K562 (cell line): ENCODE results near the gene SLC13A3. TPM values are rescaled to one million over a fixed set of nuclear protein-coding genes. Genes with fewer than 3 reads are reported as not detected.

Experiments used
- ATAC-seq: fragments of 200-7000 bp; cut with Tn5 transposase; 3 replicates; pipeline ENCODE4 v1.9.1; 2020; ENCODE audit warnings: moderate library complexity
- BruUV-seq: library from RNA; stranded (reverse); fragments of 400-500 nt; replicated peaks from 2 replicates; lab custom pipeline; 2021; lab: Mats Ljungman, UMichigan
- CTCF ChIA-PET: fragments of 300-600 bp; formaldehyde crosslinking; extraction: SDS; loops from one replicate; lab custom pipeline; 2021; ENCODE audit warnings: low intra/inter-chr PET ratio; lab: Yijun Ruan, JAX
- POLR2A ChIA-PET: fragments of 300-600, 350-650 bp; sonication (Branson Sonifier 250); formaldehyde crosslinking; extraction: SDS; loops from one replicate; lab custom pipeline; 2021; ENCODE audit warnings: antibody characterized with exemption, inconsistent platforms; lab: Yijun Ruan, JAX
- DNase-seq, 4 experiments: peaks; one replicate each; pipeline versions ENCODE4 v3.0.0 to v3.0.0-alpha.2; 2011 to 2018; ENCODE audit warnings: low spot score in 3 of 4, mixed read lengths in 3 of 4; ENCODE audit errors: extremely low read depth in 1 of 4
- FAIRE-seq: peaks from 2 replicates; lab custom pipeline; 2011; peaks lifted over from hg19 to GRCh38; lab: Jason Lieb, UNC
- H2AFZ ChIP-seq: 2 replicates; pipeline ENCODE4 v1.6.0; 2011; ENCODE audit warnings: low read depth, low read length, control low read depth, inconsistent platforms
- H3K27ac ChIP-seq: fragments of 200-600 bp; 3 replicates; pipeline ENCODE4 v1.8.0; 2011; ENCODE audit warnings: low read depth, mild to moderate bottlenecking, control low read depth, inconsistent platforms, low read length, moderate library complexity, mixed read lengths; ENCODE audit errors: extremely low read depth
- H3K27me3 ChIP-seq, 2 experiments: fragments of 300-600 bp in 1 of 2; 2 replicates in 1 of 2; 3 replicates in 1 of 2; pipeline versions ENCODE4 v1.6.0 to v1.8.0; 2011; ENCODE audit warnings: inconsistent platforms in 2 of 2, low read length in 2 of 2, mild to moderate bottlenecking in 1 of 2, mixed read lengths in 1 of 2, moderate library complexity in 1 of 2; ENCODE audit not compliant: control insufficient read depth in 2 of 2, insufficient read depth in 2 of 2
- H3K36me3 ChIP-seq: fragments of 300-600 bp; 3 replicates; pipeline ENCODE4 v1.8.0; 2011; ENCODE audit warnings: mild to moderate bottlenecking, low read length, inconsistent platforms; ENCODE audit not compliant: control insufficient read depth, insufficient read depth
- H3K4me1 ChIP-seq, 2 experiments: fragments of 200-600 bp in 1 of 2; replicated peaks in 1 of 2; 2 replicates in 1 of 2; 3 replicates in 1 of 2; pipeline versions ENCODE4 v1.5.1 to v1.8.0; 2011; ENCODE audit warnings: inconsistent platforms in 2 of 2, low read length in 2 of 2, mild to moderate bottlenecking in 1 of 2, mixed read lengths in 1 of 2, moderate library complexity in 1 of 2; ENCODE audit not compliant: control insufficient read depth in 2 of 2, insufficient read depth in 2 of 2
- H3K4me2 ChIP-seq: 2 replicates; pipeline ENCODE4 v1.6.1; 2011; ENCODE audit warnings: low read length, control low read depth, inconsistent platforms, mixed read lengths; ENCODE audit not compliant: insufficient read depth
- H3K4me3 ChIP-seq: fragments of 200-600 bp; sonication (generic), shearing (Covaris generic); 2 replicates; pipeline ENCODE4 v1.5.1; 2016; ENCODE audit warnings: control low read depth, inconsistent platforms
- H3K79me2 ChIP-seq: fragments of 200-600 bp; 3 replicates; pipeline ENCODE4 v1.8.0; 2011; ENCODE audit warnings: low read length, inconsistent platforms; ENCODE audit not compliant: control insufficient read depth, insufficient read depth
- H3K9ac ChIP-seq, 2 experiments: 2 replicates each; pipeline versions ENCODE4 v1.6.0 to v1.6.1; 2011; ENCODE audit warnings: low read depth in 2 of 2, low read length in 2 of 2, control low read depth in 1 of 2, inconsistent platforms in 1 of 2, mild to moderate bottlenecking in 1 of 2, mixed read lengths in 1 of 2; ENCODE audit not compliant: insufficient read depth in 1 of 2
- H3K9me1 ChIP-seq: one replicate; pipeline ENCODE4 v1.6.0; 2011; ENCODE audit warnings: inconsistent platforms, mild to moderate bottlenecking, low read length, moderate library complexity; ENCODE audit not compliant: control insufficient read depth, insufficient read depth
- H3K9me3 ChIP-seq: replicated peaks from 2 replicates; pipeline ENCODE4 v1.5.1; 2011; ENCODE audit warnings: low read depth, low read length, inconsistent platforms; ENCODE audit not compliant: control insufficient read depth, insufficient read depth
- H4K20me1 ChIP-seq: replicated peaks from 2 replicates; pipeline ENCODE4 v1.6.1; 2011; ENCODE audit warnings: low read length, inconsistent platforms, mixed read lengths; ENCODE audit not compliant: control insufficient read depth, insufficient read depth
- CREBBP ChIP-seq: IDR thresholded peaks from one replicate; pipeline ENCODE4 v1.6.1; 2012; ENCODE audit warnings: low read depth, mild to moderate bottlenecking, control low read depth, inconsistent platforms, low read length
- HEY1 ChIP-seq: fragments of 250-450 bp; sonication (Bioruptor Pico); IDR thresholded peaks from 2 replicates; pipeline ENCODE4 v1.5.0; 2020; ENCODE audit warnings: mild to moderate bottlenecking, moderate library complexity, borderline replicate concordance
- KDM5B ChIP-seq: fragments of 200-600 bp; sonication (generic); IDR thresholded peaks from 2 replicates; pipeline ENCODE4 v1.6.1; 2012; ENCODE audit warnings: low read depth, mild to moderate bottlenecking, moderate library complexity, low read length, control low read depth, inconsistent platforms; ENCODE audit not compliant: insufficient replicate concordance
- PHF8 ChIP-seq: fragments of 200-600 bp; sonication (generic); IDR thresholded peaks from 2 replicates; pipeline ENCODE4 v1.6.1; 2012; ENCODE audit warnings: mixed run types, mild to moderate bottlenecking, inconsistent platforms, low read length, moderate library complexity, borderline replicate concordance
- RCOR1 ChIP-seq, 2 experiments: IDR thresholded peaks; 2 replicates each; pipeline ENCODE4 v1.6.1; 2012; ENCODE audit warnings: low read depth in 2 of 2, low read length in 2 of 2, borderline replicate concordance in 1 of 2, improper control_type of control experiment in 1 of 2
- WGBS: fragments of 100-300 bp; shearing (Covaris generic); methylation state at CpG from one replicate; pipeline ENCODE4 v1.1.6; 2016; ENCODE audit warnings: low coverage, mixed read lengths; ENCODE audit not compliant: insufficient coverage; ENCODE audit errors: missing lambda C conversion rate; 5-methylcytosine and 5-hydroxymethylcytosine counted together
- in situ Hi-C: fragments of 300-500 bp; cut with MboI; formaldehyde crosslinking; loops from 4 replicates; pipeline ENCODE4 v1.15.0; 2018; ENCODE audit warnings: inconsistent platforms, mixed read lengths
- intact Hi-C: fragments of 100-400 bp; cut with micrococcal nuclease; formaldehyde crosslinking; loops from 2 replicates; pipeline ENCODE4 v1.14.2; 2022
- polyA plus RNA-seq, 8 experiments: library from polyadenylated mRNA; depleted of rRNA in 4 of 8; stranded (reverse) in 5 of 8; unstranded in 3 of 8; fragments of >200 nt; fragmentation: Nextera tagmentation in 2 of 8; fragmentation: Illumina TruSeq in 1 of 8; extraction: Ambion mirVana in 2 of 8; extraction: Trizol in 1 of 8; gene quantifications; 2 replicates each; pipeline versions ENCODE4 v1.2.1 to v1.2.3, GENCODE V29; 2011 to 2014; ENCODE audit warnings: inconsistent platforms in 1 of 8, missing spikeins in 1 of 8
- total RNA-seq, 7 experiments: library from RNA; depleted of rRNA in 6 of 7; stranded (reverse); fragments of >200 nt in 6 of 7; fragmentation: Illumina TruSeq in 2 of 7; extraction: Trizol in 2 of 7; gene quantifications; 2 replicates each; pipeline versions ENCODE4 v1.2.1 to v1.2.3, GENCODE V29; 2011 to 2021; ENCODE audit warnings: low replicate concordance in 1 of 7
- TF ChIP-seq, protein P1 (sequence below): sonication (generic); formaldehyde crosslinking; IDR thresholded peaks from 2 replicates; pipeline ENCODE4 v1.8.0; 2022; ENCODE audit warnings: mild to moderate bottlenecking, missing genetic modification reagents
- TF ChIP-seq, protein P2 (sequence below): fragments of 250-450 bp; sonication (Bioruptor Pico); IDR thresholded peaks from 2 replicates; pipeline ENCODE4 v1.8.0; 2022; ENCODE audit warnings: inconsistent platforms, mild to moderate bottlenecking, moderate library complexity, borderline replicate concordance
- TF ChIP-seq, protein P3 (sequence below): fragments of 450-650 bp; IDR thresholded peaks from 2 replicates; pipeline ENCODE4 v1.6.1; 2018; ENCODE audit not compliant: partially characterized antibody

The SLC13A3 gene
- total and polyA plus RNA-seq, 9 of the 15 experiments (the other 6 are each of a cell fraction or from before 2014, with no cell fraction given): 5.5 to 16.4 (median 8.5) TPM

- H3K36me3 ChIP-seq: peaks cover 2% of the 10 kb centered on the region; the same call in 1 of the 3 replicates
- H3K27ac ChIP-seq: no peak overlapping the region
- no peak for FAIRE-seq
- WGBS: 63% methylated on average over 9 of the region's 9 CpGs
- ATAC-seq: no peak
- no peaks in the 10 kb centered on the region for H3K27me3 ChIP-seq
- intact Hi-C loops (no loop called here), in situ Hi-C loops (no loop called here)
- no peaks in the 10 kb centered on the region for H3K9me1 ChIP-seq
- no peaks in the 10 kb centered on the region for H4K20me1 ChIP-seq
- H3K4me3 ChIP-seq: no peak overlapping the region
- DNase-seq: no peak
- H2AFZ ChIP-seq: no peak overlapping the region
- no peak overlapping the region for H3K4me2 ChIP-seq
- ChIA-PET POLR2A (interaction anchor here (3.1 kb wide), 1 partner anchor 10 kb away, joined by 12 read pairs; no protein-coding TSS in a partner anchor), CTCF (no interaction called here)
- TF ChIP-seq, protein P1, sequence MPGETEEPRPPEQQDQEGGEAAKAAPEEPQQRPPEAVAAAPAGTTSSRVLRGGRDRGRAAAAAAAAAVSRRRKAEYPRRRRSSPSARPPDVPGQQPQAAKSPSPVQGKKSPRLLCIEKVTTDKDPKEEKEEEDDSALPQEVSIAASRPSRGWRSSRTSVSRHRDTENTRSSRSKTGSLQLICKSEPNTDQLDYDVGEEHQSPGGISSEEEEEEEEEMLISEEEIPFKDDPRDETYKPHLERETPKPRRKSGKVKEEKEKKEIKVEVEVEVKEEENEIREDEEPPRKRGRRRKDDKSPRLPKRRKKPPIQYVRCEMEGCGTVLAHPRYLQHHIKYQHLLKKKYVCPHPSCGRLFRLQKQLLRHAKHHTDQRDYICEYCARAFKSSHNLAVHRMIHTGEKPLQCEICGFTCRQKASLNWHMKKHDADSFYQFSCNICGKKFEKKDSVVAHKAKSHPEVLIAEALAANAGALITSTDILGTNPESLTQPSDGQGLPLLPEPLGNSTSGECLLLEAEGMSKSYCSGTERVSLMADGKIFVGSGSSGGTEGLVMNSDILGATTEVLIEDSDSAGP: no peak
- TF ChIP-seq RCOR1 (IDR thresholded peaks at IDR 0.05; ENCODE audit: borderline replicate concordance in 1 of 2, low read depth in 2 of 2, low read length in 2 of 2) (no peak), KDM5B (no peak), PHF8 (no peak), CREBBP (no peak), HEY1 (CRISPR knock-in tag) (no peak)
- TF ChIP-seq, protein P2, sequence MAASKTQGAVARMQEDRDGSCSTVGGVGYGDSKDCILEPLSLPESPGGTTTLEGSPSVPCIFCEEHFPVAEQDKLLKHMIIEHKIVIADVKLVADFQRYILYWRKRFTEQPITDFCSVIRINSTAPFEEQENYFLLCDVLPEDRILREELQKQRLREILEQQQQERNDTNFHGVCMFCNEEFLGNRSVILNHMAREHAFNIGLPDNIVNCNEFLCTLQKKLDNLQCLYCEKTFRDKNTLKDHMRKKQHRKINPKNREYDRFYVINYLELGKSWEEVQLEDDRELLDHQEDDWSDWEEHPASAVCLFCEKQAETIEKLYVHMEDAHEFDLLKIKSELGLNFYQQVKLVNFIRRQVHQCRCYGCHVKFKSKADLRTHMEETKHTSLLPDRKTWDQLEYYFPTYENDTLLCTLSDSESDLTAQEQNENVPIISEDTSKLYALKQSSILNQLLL (CRISPR knock-in tag): no peak
- TF ChIP-seq, protein P3, sequence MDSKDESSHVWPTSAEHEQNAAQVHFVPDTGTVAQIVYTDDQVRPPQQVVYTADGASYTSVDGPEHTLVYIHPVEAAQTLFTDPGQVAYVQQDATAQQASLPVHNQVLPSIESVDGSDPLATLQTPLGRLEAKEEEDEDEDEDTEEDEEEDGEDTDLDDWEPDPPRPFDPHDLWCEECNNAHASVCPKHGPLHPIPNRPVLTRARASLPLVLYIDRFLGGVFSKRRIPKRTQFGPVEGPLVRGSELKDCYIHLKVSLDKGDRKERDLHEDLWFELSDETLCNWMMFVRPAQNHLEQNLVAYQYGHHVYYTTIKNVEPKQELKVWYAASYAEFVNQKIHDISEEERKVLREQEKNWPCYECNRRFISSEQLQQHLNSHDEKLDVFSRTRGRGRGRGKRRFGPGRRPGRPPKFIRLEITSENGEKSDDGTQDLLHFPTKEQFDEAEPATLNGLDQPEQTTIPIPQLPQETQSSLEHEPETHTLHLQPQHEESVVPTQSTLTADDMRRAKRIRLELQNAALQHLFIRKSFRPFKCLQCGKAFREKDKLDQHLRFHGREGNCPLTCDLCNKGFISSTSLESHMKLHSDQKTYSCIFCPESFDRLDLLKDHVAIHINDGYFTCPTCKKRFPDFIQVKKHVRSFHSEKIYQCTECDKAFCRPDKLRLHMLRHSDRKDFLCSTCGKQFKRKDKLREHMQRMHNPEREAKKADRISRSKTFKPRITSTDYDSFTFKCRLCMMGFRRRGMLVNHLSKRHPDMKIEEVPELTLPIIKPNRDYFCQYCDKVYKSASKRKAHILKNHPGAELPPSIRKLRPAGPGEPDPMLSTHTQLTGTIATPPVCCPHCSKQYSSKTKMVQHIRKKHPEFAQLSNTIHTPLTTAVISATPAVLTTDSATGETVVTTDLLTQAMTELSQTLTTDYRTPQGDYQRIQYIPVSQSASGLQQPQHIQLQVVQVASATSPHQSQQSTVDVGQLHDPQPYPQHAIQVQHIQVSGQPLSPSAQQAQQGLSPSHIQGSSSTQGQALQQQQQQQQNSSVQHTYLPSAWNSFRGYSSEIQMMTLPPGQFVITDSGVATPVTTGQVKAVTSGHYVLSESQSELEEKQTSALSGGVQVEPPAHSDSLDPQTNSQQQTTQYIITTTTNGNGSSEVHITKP: no peak
- no peaks in the 10 kb centered on the region for H3K9me3 ChIP-seq
- H3K79me2 ChIP-seq: no peaks in the 10 kb centered on the region
- H3K9ac ChIP-seq: no peak overlapping the region
- no TSS peak for BruUV-seq
- H3K4me1 ChIP-seq: no peaks in the 10 kb centered on the region; a peak in 1 of 5 replicates
Observed at GRCh38 chr20:46605978-46606816, 45.1 kb downstream of the SLC13A3 start.
